OCI-LY1 (cell line): ENCODE measurements around the gene TRIM31.

Experiments
- H2AFZ ChIP-seq: fragments of 200-600 bp; sonication (generic), shearing (Covaris generic); 2 replicates; pipeline ENCODE4 v1.6.0; 2014; ENCODE audit warnings: antibody characterized with exemption, mild to moderate bottlenecking, low read length
- H3F3A ChIP-seq: fragments of 200-600 bp; sonication (generic), shearing (Covaris generic); 2 replicates; pipeline ENCODE4 v1.6.0; 2014; ENCODE audit warnings: mild to moderate bottlenecking, antibody characterized with exemption, low read length, moderate library complexity; ENCODE audit not compliant: insufficient read depth
- H3K27ac ChIP-seq: fragments of 200-600 bp; sonication (generic); 2 replicates; pipeline ENCODE4 v1.5.1; 2014; ENCODE audit warnings: low read length, mixed run types, mild to moderate bottlenecking, low read depth; ENCODE audit not compliant: poor library complexity, severe bottlenecking
- H3K27me3 ChIP-seq: fragments of 200-600 bp; sonication (generic); 2 replicates; pipeline ENCODE4 v1.6.0; 2014; ENCODE audit warnings: antibody characterized with exemption, mild to moderate bottlenecking, low read length, moderate library complexity; ENCODE audit not compliant: insufficient read depth
- H3K36me3 ChIP-seq: fragments of 200-600 bp; sonication (generic); 2 replicates; pipeline ENCODE4 v1.6.1; 2014; ENCODE audit warnings: mild to moderate bottlenecking, antibody characterized with exemption, low read length, moderate library complexity, mixed read lengths; ENCODE audit not compliant: insufficient read depth
- H3K4me1 ChIP-seq: fragments of 200-600 bp; sonication (generic); 2 replicates; pipeline ENCODE4 v1.5.1; 2014; ENCODE audit warnings: mild to moderate bottlenecking, low read length, moderate library complexity; ENCODE audit not compliant: insufficient read depth, severe bottlenecking
- H3K4me2 ChIP-seq: fragments of 200-600 bp; sonication (generic), shearing (Covaris generic); 2 replicates; pipeline ENCODE4 v1.6.1; 2014; ENCODE audit warnings: low read length
- H3K4me3 ChIP-seq: fragments of 200-600 bp; sonication (generic); 2 replicates; pipeline ENCODE4 v1.5.1; 2014; ENCODE audit warnings: low read length, low read depth, mild to moderate bottlenecking, mixed read lengths; ENCODE audit not compliant: poor library complexity, severe bottlenecking
- H3K79me2 ChIP-seq: fragments of 200-600 bp; shearing (Covaris generic); 2 replicates; pipeline ENCODE4 v1.6.1; 2016; ENCODE audit warnings: mixed run types, low read length, mixed read lengths; ENCODE audit not compliant: insufficient read depth
- H3K9ac ChIP-seq: fragments of 200-600 bp; sonication (generic), shearing (Covaris generic); 2 replicates; pipeline ENCODE4 v1.6.1; 2014; ENCODE audit warnings: mild to moderate bottlenecking, low read length, mixed read lengths
- H3K9me2 ChIP-seq: fragments of 200-600 bp; sonication (generic), shearing (Covaris generic); 2 replicates; pipeline ENCODE4 v1.6.1; 2014; ENCODE audit warnings: low read depth, mild to moderate bottlenecking, low read length, mixed read lengths
- H3K9me3 ChIP-seq: fragments of 200-600 bp; shearing (Covaris generic); 2 replicates; pipeline ENCODE4 v1.6.1; 2014; ENCODE audit warnings: low read length, mixed read lengths
- H4K20me1 ChIP-seq: fragments of 200-600 bp; sonication (generic), shearing (Covaris generic); 2 replicates; pipeline ENCODE4 v1.6.0; 2016; ENCODE audit warnings: mild to moderate bottlenecking, low read length; ENCODE audit not compliant: insufficient read depth
- EZH2 ChIP-seq: fragments of 200-600 bp; sonication (generic), shearing (Covaris generic); IDR thresholded peaks from 2 replicates; pipeline ENCODE4 v1.8.0; 2017; ENCODE audit warnings: borderline replicate concordance, mixed run types, mild to moderate bottlenecking, antibody characterized with exemption, low read length, moderate library complexity, mixed read lengths
- TF ChIP-seq, protein P1 (sequence below): fragments of 200-600 bp; sonication (generic), shearing (Covaris generic); IDR thresholded peaks from 2 replicates; pipeline ENCODE4 v1.5.1; 2017; ENCODE audit warnings: mild to moderate bottlenecking, antibody characterized with exemption, low read length, moderate library complexity, mixed read lengths

TRIM31 gene

DNA sequence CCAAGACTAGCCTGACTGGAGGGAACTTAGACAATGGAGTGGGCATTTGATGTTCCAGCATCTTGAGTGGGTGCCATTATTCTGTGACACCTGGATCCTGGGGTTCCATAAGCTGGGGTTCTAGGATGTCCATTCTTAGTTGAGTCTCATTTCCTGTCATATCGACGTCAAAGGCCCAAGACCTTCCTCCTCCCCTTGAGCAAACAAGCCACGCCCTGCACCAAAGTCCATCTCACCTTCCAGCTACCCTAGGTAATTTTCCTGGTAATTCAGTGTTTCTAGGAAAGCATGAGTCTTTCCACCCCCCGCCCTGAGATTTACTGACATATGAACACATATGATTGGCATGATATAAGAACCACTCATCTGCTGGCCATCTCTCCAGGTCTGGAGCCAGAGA lies 22.9 kb upstream of the TRIM31 start, which contains the start of gene TRIM40:
TSS of gene TRIM40 (plus strand) at position 384 of the 400 bp plus-strand sequence. CDS start 897 bp downstream, outside the sequence.
- no peak within 1 kb of the TSS for H3K9ac ChIP-seq
- H3K36me3 ChIP-seq, result no peaks in the 10 kb centered on the region
- H3K4me1 ChIP-seq, result peaks cover 2% of the 10 kb centered on the region
- no peaks in the 10 kb centered on the region for H4K20me1 ChIP-seq
- H3K9me2 ChIP-seq, result no peaks in the 10 kb centered on the region
- H2AFZ ChIP-seq, result no peak within 1 kb of the TSS
- H3K79me2 ChIP-seq, result no peaks in the 10 kb centered on the region
- no peak within 1 kb of the TSS for H3K27ac ChIP-seq
- H3K4me2 ChIP-seq, result no peak within 1 kb of the TSS
- H3K27me3 ChIP-seq, result peaks cover under 1% of the 10 kb centered on the region; the same call in 1 of the 2 replicates
- H3F3A ChIP-seq, result no peaks in the 10 kb centered on the region
- TF ChIP-seq, protein P1, sequence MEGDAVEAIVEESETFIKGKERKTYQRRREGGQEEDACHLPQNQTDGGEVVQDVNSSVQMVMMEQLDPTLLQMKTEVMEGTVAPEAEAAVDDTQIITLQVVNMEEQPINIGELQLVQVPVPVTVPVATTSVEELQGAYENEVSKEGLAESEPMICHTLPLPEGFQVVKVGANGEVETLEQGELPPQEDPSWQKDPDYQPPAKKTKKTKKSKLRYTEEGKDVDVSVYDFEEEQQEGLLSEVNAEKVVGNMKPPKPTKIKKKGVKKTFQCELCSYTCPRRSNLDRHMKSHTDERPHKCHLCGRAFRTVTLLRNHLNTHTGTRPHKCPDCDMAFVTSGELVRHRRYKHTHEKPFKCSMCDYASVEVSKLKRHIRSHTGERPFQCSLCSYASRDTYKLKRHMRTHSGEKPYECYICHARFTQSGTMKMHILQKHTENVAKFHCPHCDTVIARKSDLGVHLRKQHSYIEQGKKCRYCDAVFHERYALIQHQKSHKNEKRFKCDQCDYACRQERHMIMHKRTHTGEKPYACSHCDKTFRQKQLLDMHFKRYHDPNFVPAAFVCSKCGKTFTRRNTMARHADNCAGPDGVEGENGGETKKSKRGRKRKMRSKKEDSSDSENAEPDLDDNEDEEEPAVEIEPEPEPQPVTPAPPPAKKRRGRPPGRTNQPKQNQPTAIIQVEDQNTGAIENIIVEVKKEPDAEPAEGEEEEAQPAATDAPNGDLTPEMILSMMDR, result no peak
- TF ChIP-seq EZH2, result no peak
- H3K9me3 ChIP-seq, result no peaks in the 10 kb centered on the region
- H3K4me3 ChIP-seq, result no peak within 1 kb of the TSS

DNA sequence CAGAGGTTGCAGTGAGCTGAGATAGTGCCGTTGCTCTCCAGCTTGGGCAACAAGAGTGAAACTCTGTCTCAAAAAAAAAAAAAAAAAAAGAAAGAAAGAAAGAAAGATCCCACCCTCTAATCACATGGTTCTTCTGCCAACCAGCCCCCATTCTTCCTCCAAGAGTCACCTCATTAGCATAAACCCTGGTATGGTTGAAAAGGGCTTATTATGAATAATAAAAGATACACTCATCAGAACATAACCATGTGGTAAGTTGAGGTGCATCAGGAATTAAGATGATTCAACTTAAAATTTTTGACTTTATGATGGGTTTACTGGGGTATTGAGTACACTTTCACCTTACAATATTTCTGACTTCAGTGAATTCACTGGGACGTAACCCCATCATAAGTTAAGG lies 22.3 kb upstream of the TRIM31 start:
- Histone ChIP-seq H3K9me2 (no peaks in the 10 kb centered on the region), H3K27ac (no peak overlapping the region), H3K9me3 (no peaks in the 10 kb centered on the region)

DNA sequence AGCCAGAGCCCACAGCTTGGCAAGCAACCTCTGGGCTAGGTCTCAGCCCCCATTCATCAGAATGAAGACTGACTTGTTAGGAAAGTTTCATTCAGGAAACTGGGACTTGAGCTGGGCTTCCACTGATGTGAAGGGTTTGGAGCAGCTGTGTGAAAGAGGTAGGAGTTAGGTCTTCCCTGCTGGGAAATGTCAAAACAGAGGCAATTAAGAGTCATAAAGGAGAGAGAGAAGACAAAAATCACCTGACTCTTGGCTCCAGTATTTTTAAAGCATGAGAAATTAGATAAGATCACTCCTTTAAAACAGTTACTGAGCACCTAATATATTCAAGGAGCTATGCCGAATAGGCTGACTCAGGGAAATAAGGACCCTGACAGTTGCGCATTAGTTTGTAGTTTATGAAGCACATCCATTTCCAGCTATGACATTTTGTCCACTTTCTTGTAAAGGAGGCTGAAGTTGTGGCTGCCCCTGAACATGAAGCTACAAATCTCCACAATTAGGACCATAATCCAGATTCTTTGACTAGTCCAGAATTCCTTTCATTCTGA lies 19.1 kb upstream of the TRIM31 start:
- H2AFZ ChIP-seq, result no peak overlapping the region
- H3K4me3 ChIP-seq, result no peak overlapping the region
- peaks cover 5% of the 10 kb centered on the region; the same call in 1 of the 2 replicates for H3K27me3 ChIP-seq
- no peak overlapping the region for H3K27ac ChIP-seq
- TF ChIP-seq, protein P1, result no peak
- TF ChIP-seq EZH2, result no peak
- H3K79me2 ChIP-seq, result no peaks in the 10 kb centered on the region
- no peaks in the 10 kb centered on the region for H3K9me3 ChIP-seq
- H3K4me1 ChIP-seq, result peaks cover 4% of the 10 kb centered on the region
- H3F3A ChIP-seq, result no peaks in the 10 kb centered on the region
- H3K4me2 ChIP-seq, result no peak overlapping the region
- no peaks in the 10 kb centered on the region for H4K20me1 ChIP-seq
- no peaks in the 10 kb centered on the region for H3K36me3 ChIP-seq
- no peaks in the 10 kb centered on the region for H3K9me2 ChIP-seq
- no peak overlapping the region for H3K9ac ChIP-seq

More for the DNA sequence above, 22.3 kb upstream of the TRIM31 start:
- Histone ChIP-seq H3K9ac (no peak overlapping the region), H3K79me2 (no peaks in the 10 kb centered on the region), H3K36me3 (no peaks in the 10 kb centered on the region), H3K4me3 (no peak overlapping the region), H4K20me1 (no peaks in the 10 kb centered on the region), H3K4me2 (no peak overlapping the region), H3K27me3 (peaks cover 5% of the 10 kb centered on the region; the same call in 1 of the 2 replicates), H3K4me1 (peaks cover 4% of the 10 kb centered on the region), H2AFZ (no peak overlapping the region), H3F3A (no peaks in the 10 kb centered on the region)
- TF ChIP-seq EZH2, result no peak
- TF ChIP-seq, protein P1, result no peak
